Measurements from ENCODE around the gene CDK5RAP2. TPM values are rescaled to one million over a fixed set of nuclear protein-coding genes. Genes with fewer than 3 reads are reported as not detected.

Gene CDK5RAP2
- total RNA-seq, 4 donors from 2014 or later: 48.1 to 127 (median 76.7) TPM

DNA sequence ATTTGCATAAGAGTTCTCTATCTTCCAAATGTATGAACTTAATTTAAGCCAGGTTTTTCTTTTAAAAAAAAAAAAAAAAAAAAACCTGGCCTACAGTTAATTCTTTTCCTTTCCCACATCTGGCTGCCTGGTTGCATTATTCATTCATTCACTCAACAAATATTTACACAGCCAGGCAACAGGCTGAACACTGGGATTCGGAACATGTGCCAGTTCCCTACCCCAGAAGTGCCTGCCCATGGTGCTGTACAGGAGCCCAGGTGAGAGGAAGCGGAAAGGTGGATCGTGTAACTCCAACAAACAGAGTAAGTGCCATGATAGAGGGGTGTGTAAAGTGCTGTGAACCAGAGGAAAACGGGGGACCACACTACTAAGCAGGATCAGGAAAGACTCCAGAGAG lies 93.6 kb downstream of the CDK5RAP2 start:
- peaks cover 0 to 72% (median 0%) of the 10 kb centered on the region in 3 donors for H3K36me3 ChIP-seq
- no peak overlapping the region for H3K27ac ChIP-seq
- WGBS, 2 donors: 86% methylated on average over 4 of the region's 4 CpGs
- no peaks in the 10 kb centered on the region for H3K27me3 ChIP-seq
- TF ChIP-seq EP300 (IDR thresholded peaks at IDR 0.05) (no peak), POLR2A (IDR thresholded peaks at IDR 0.05) (no peak)
- TF ChIP-seq, protein P1, sequence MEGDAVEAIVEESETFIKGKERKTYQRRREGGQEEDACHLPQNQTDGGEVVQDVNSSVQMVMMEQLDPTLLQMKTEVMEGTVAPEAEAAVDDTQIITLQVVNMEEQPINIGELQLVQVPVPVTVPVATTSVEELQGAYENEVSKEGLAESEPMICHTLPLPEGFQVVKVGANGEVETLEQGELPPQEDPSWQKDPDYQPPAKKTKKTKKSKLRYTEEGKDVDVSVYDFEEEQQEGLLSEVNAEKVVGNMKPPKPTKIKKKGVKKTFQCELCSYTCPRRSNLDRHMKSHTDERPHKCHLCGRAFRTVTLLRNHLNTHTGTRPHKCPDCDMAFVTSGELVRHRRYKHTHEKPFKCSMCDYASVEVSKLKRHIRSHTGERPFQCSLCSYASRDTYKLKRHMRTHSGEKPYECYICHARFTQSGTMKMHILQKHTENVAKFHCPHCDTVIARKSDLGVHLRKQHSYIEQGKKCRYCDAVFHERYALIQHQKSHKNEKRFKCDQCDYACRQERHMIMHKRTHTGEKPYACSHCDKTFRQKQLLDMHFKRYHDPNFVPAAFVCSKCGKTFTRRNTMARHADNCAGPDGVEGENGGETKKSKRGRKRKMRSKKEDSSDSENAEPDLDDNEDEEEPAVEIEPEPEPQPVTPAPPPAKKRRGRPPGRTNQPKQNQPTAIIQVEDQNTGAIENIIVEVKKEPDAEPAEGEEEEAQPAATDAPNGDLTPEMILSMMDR (IDR thresholded peaks at IDR 0.05): no peak
- DNase-seq (ENCODE audit: low spot score in 2 of 2): no peak
- H3K9me3 ChIP-seq: no peaks in the 10 kb centered on the region
- H3K4me1 ChIP-seq: no peaks in the 10 kb centered on the region
- H3K4me3 ChIP-seq: no peak overlapping the region

DNA sequence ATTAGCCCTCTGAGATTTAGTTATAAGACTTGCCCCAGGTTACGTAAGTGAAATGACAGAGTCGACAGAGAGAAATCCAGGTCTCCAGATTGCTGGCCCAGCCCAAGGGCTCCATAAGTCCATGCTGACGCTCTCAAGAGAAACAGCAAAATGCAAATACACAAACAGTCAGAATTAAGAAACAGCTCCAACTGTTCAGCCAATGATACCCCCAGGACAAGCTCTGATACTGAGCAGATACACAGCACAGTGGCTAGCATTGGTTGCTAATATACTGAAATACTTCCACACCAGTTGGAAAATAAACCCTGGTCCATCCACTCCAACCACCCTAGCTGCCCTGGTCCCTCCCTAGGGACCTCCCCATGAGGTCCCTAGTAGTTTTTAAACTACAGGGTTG lies 94.2 kb downstream of the CDK5RAP2 start:
- Histone ChIP-seq H3K4me3 (no peak overlapping the region), H3K4me1 (no peaks in the 10 kb centered on the region), H3K36me3 (peaks cover 0 to 70% (median 0%) of the 10 kb centered on the region in 3 donors), H3K9me3 (no peaks in the 10 kb centered on the region), H3K27ac (no peak overlapping the region), H3K27me3 (no peaks in the 10 kb centered on the region)
- TF ChIP-seq, protein P1 (IDR thresholded peaks at IDR 0.05): no peak
- no peak for TF ChIP-seq EP300 (IDR thresholded peaks at IDR 0.05)
- TF ChIP-seq POLR2A (IDR thresholded peaks at IDR 0.05): no peak
- WGBS, 2 donors: 91 to 92% methylated on average over 3 of the region's 3 CpGs
- no peak for DNase-seq (ENCODE audit: low spot score in 2 of 2)

DNA sequence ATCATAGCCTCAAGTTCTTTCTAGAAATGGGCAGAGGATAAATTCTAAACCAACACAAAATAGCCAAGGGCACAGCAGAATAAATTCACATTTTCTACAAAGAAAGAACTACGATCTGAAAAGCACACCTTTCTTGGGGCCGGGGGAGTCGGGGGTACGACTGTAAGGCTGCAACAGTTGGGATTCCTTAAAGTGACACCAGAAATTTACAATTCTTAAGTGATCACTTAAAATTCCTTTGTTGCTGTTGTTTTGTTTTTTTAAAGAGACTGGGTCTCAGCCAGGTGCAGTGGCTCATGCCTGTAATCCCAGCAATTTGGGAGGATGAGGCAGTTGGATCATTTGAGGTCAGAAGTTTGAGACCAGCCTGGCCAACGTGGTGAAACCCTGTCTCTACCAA lies 95.8 kb downstream of the CDK5RAP2 start:
- H3K4me3 ChIP-seq: no peak overlapping the region
- WGBS, 2 donors: 86 to 87% methylated on average over 5 of the region's 5 CpGs
- no peaks in the 10 kb centered on the region for H3K27me3 ChIP-seq
- no peak for DNase-seq (ENCODE audit: low spot score in 2 of 2)
- H3K9me3 ChIP-seq: no peaks in the 10 kb centered on the region
- no peak overlapping the region for H3K27ac ChIP-seq
- no peak for TF ChIP-seq POLR2A (IDR thresholded peaks at IDR 0.05)
- TF ChIP-seq, protein P1 (IDR thresholded peaks at IDR 0.05): no peak
- no peak for TF ChIP-seq EP300 (IDR thresholded peaks at IDR 0.05)
- H3K36me3 ChIP-seq: peaks cover 0 to 53% (median 0%) of the 10 kb centered on the region in 3 donors
- H3K4me1 ChIP-seq: no peaks in the 10 kb centered on the region

DNA sequence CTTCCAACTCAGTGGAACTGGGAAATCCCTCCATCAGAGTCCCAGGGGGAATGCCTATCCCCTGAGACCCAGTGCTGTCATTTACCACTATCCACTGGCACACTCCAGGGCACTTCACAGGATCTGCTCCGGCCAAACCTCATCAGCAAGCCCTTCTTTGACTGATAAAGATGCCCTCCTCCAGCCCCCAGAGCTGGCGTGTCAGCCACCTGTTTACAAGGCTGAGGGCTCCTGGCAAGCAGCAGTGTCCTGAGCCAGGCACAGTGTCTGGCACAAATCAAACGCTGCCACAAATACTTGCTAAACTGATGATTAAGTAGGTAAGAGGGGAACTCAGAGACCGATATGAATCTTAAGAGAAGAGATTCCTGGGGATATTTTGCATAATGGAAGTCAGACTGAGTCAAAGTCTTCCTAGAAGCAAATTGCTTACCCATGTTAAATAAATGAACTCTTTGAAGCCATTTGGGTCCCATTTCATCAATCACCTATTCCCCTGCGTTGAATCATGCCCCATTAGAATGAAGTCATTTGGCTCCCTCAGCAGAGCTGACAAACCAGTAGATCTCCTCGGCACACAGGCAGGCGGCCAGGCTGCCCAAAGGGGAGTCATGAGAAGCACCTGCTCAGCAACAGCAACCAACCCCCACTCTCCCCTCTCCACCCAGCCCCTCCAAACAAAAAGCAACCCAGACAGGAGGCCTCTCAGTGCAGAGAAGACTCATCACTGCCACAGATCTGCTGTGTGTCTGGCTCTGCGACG lies 97.4 kb downstream of the CDK5RAP2 start:
- H3K27me3 ChIP-seq: no peaks in the 10 kb centered on the region
- no peak for TF ChIP-seq POLR2A (IDR thresholded peaks at IDR 0.05)
- TF ChIP-seq, protein P1 (IDR thresholded peaks at IDR 0.05): no peak
- TF ChIP-seq EP300 (IDR thresholded peaks at IDR 0.05): no peak
- WGBS, 2 donors: 90 to 93% methylated on average over 9 of the region's 9 CpGs
- H3K36me3 ChIP-seq: peaks cover 0 to 45% (median 0%) of the 10 kb centered on the region in 3 donors
- no peaks in the 10 kb centered on the region for H3K9me3 ChIP-seq
- H3K27ac ChIP-seq: no peak overlapping the region
- no peak for DNase-seq (ENCODE audit: low spot score in 2 of 2)
- H3K4me1 ChIP-seq: peaks cover 0 to 5% (median 0%) of the 10 kb centered on the region in 4 donors
- H3K4me3 ChIP-seq: no peak overlapping the region

DNA sequence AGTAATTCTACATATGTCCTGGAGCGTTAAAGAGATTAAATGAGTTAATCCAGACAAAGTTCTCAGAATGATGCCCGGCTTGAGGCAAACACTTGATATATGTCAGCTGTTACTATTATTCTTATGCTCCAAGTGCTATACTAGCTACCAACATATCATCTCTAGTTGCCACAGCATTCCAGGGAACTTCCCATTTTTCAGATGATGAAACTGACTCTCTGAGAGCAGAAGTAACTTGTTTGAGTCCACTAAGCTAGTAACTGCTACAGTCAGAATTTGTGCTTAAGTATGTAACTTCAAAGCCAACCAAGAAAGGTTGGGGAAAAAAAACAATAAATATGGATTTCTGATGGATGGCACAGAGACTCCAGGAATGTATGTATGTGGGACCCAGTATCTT lies 98.1 kb downstream of the CDK5RAP2 start:
- H3K27ac ChIP-seq: no peak overlapping the region
- TF ChIP-seq EP300 (IDR thresholded peaks at IDR 0.05) (no peak), POLR2A (IDR thresholded peaks at IDR 0.05) (no peak)
- TF ChIP-seq, protein P1 (IDR thresholded peaks at IDR 0.05): no peak
- H3K27me3 ChIP-seq: no peaks in the 10 kb centered on the region
- WGBS, 2 donors: 92% methylated on average over 2 of the region's 2 CpGs
- DNase-seq (ENCODE audit: low spot score in 2 of 2): no peak
- peaks cover 0 to 41% (median 0%) of the 10 kb centered on the region in 3 donors for H3K36me3 ChIP-seq
- H3K9me3 ChIP-seq: no peaks in the 10 kb centered on the region
- H3K4me1 ChIP-seq: peaks cover 0 to 7% (median 0%) of the 10 kb centered on the region in 4 donors
- no peak overlapping the region for H3K4me3 ChIP-seq
